Pancreas (tissue), 10 donors: ENCODE measurements around the gene RGS17. TPM values are rescaled to one million over a fixed set of nuclear protein-coding genes. Genes with fewer than 3 reads are reported as not detected.
A peak's percentile ranks its signal among the peaks of the same experiment; 100 is the strongest.

Experiments used
- ATAC-seq, 4 donors: fragments of 200-7000 bp; cut with Tn5 transposase; one replicate each; pipeline versions ENCODE4 v1.8.0 to v1.9.1; 2020; ENCODE audit warnings: mild to moderate bottlenecking in 4 of 4, moderate library complexity in 4 of 4
- DNase-seq, 6 donors: peaks; one replicate each; pipeline ENCODE4 v3.0.0-alpha.2; 2020
- FAIRE-seq: peaks from 2 replicates; lab custom pipeline; 2012; peaks lifted over from hg19 to GRCh38; lab: Jason Lieb, UNC
- H3K27ac ChIP-seq, 4 donors: fragments of 200-600 bp; sonication (generic); 1 replicate in 3 of 4; 2 replicates in 1 of 4; pipeline versions ENCODE4 v1.5.0 to v1.8.0; 2020
- H3K27me3 ChIP-seq, 4 donors: fragments of 200-600 bp; one replicate each; pipeline ENCODE4 v1.8.0; 2021
- H3K36me3 ChIP-seq, 3 donors: fragments of 200-600 bp; sonication (generic) in 1 of 3; one replicate each; pipeline versions ENCODE4 v1.5.0 to v1.8.0; 2020 to 2021
- H3K4me1 ChIP-seq, 3 donors: fragments of 200-600 bp; one replicate each; pipeline ENCODE4 v1.8.0; 2021
- H3K4me3 ChIP-seq, 4 donors: fragments of 200-600 bp; sonication (generic) in 2 of 4; one replicate each; pipeline versions ENCODE4 v1.5.0 to v1.8.0; 2020 to 2021
- H3K9me3 ChIP-seq, 4 donors: fragments of 200-600 bp; one replicate each; pipeline ENCODE4 v1.8.0; 2021
- CTCF ChIP-seq, 4 donors: fragments of 200-600 bp; sonication (generic) in 3 of 4; IDR thresholded peaks; one replicate each; pipeline versions ENCODE4 v1.5.0 to v1.8.0; 2021; ENCODE audit warnings: antibody characterized with exemption in 4 of 4
- WGBS, 2 donors: extraction: QIAGEN DNeasy Blood & Tissue Kit; methylation state at CpG; one replicate each; pipeline ENCODE4 v1.1.7; 2013; 5-methylcytosine and 5-hydroxymethylcytosine counted together
- intact Hi-C, 3 donors: fragments of 100-400 bp; cut with DNase I; formaldehyde crosslinking; loops; one replicate each; pipeline versions ENCODE4 v1.11.1 to v1.14.2; 2022
- polyA plus RNA-seq, 2 donors: library from polyadenylated mRNA; stranded (reverse); fragments of 200-250 nt; gene quantifications; one replicate each; pipeline ENCODE4 v1.2.3, GENCODE V29; 2013
- total RNA-seq, 6 donors: library from RNA; stranded (reverse); fragmentation: NEBNext Ultra II Directional in 4 of 6; extraction: Animal tissue kit (Norgen Biotek cat#: 25700) in 4 of 6; gene quantifications; one replicate each; pipeline versions ENCODE4 v1.2.1 to v1.2.4, GENCODE V29; 2021 to 2023
- donor health status: healthy with polysubstance abuse.
- donor health status: DM: no; HTN: no; CAD: no; lungs with moderate emphysema.
- donor health status: DM: no; HTN: no; CAD: no.
- donor health status: control.
- donor health status: control.
- donor health status: Bipolar disorder and iron deficiency.
- donor health status: DM: yes; HTN: yes; CAD: no.
- donor health status: DM: no; HTN: no; CAD: no.
- donor health status: DM: no; HTN: no; CAD: no.
- donor health status: DM: yes; HTN: yes; CAD: no.

The RGS17 gene
- total and polyA plus RNA-seq, 8 donors: 0.39 to 3.7 (median 1.1) TPM

DNA sequence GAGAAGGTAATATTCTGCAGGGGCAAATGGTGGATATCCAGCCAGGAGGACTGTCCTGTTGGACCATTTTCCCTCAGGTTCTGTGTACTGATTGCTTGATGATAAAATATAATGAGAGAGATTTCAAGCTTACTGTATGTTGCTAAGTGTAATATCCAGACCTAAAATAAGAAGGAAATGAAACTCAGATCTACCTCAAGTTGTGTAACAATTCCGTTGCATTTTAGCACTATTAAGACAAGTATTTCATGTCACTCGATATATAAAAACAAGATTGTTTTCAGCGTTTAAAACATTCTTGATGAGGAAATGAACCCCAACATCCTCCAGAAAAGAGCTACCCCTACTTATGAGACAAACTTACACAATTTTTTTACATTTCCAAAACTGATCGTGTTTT lies 57.2 kb downstream of the RGS17 start:
- ATAC-seq (no peak), DNase-seq (no peak), FAIRE-seq (no peak)
- WGBS, 2 donors: 73 to 81% methylated on average over 4 of the region's 4 CpGs
- Histone ChIP-seq H3K4me1 (no peaks in the 10 kb centered on the region), H3K36me3 (no peaks in the 10 kb centered on the region), H3K4me3 (no peak overlapping the region), H3K27me3 (no peaks in the 10 kb centered on the region), H3K9me3 (no peaks in the 10 kb centered on the region), H3K27ac (no peak overlapping the region)
- TF ChIP-seq CTCF (IDR thresholded peaks at IDR 0.05): no peak
- intact Hi-C loops: no loop called here

GRCh38 chr6:153070756-153071155 lies 60.3 kb downstream of the RGS17 start:
- TF ChIP-seq CTCF (IDR thresholded peaks at IDR 0.05): no peak
- Histone ChIP-seq H3K4me3 (no peak overlapping the region), H3K4me1 (no peaks in the 10 kb centered on the region), H3K9me3 (no peaks in the 10 kb centered on the region), H3K27me3 (no peaks in the 10 kb centered on the region), H3K27ac (no peak overlapping the region), H3K36me3 (no peaks in the 10 kb centered on the region)
- FAIRE-seq (peak; percentile 69), DNase-seq (no peak), ATAC-seq (no peak)
- WGBS, 2 donors: 86 to 91% methylated on average over 7 of the region's 7 CpGs
- intact Hi-C loops: no loop called here

DNA sequence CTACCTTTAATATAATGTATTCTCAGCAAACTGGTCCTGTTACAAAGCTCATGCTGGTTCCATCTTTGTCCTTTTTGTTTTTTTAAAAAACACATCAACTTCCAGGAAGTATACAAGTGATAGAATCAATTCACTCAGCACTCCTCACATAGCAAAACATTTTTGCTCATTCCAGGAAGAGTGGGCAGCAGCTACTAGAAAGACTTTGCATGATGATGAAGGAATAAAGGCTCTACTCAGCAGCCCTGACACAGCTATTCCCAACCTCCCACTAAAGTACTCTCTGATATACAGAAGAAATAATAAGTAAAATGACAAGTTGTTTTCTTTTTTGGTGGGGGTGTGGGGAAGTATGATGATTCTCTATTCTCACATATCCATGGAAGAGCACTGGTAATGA lies 61.2 kb downstream of the RGS17 start:
- H3K27me3 ChIP-seq: no peaks in the 10 kb centered on the region
- H3K36me3 ChIP-seq: no peaks in the 10 kb centered on the region
- intact Hi-C loops: no loop called here

DNA sequence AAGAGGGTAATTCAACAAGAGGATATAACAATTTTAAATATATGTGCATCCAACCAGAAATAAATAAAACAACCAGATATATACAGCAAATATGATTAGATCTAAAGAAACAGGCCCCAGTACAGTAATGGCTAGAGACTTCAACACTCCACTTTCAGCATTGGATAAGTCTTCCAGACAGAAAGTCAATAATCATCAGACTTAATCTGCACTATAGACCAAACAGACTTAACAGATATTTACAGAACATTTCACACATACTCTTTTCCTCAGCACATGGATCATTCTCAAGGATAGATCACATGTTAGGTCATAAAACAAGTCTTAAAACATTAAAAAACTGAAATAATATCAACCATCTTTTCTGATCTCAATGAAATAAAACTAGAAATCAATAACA lies 65.9 kb downstream of the RGS17 start:
- no peak for DNase-seq
- H3K4me1 ChIP-seq: peaks cover 0 to 12% (median 0%) of the 10 kb centered on the region in 3 donors

More for the DNA sequence above, 61.2 kb downstream of the RGS17 start:
- DNase-seq (no peak), FAIRE-seq (no peak), ATAC-seq (no peak)
- H3K27ac ChIP-seq: no peak overlapping the region
- no peak for TF ChIP-seq CTCF (IDR thresholded peaks at IDR 0.05)
- peaks cover 0 to 7% (median 0%) of the 10 kb centered on the region in 3 donors for H3K4me1 ChIP-seq
- H3K9me3 ChIP-seq: no peaks in the 10 kb centered on the region
- H3K4me3 ChIP-seq: no peak overlapping the region

GRCh38 chr6:153063936-153064335 lies 67.1 kb downstream of the RGS17 start:
- Histone ChIP-seq H3K27ac (no peak overlapping the region), H3K9me3 (no peaks in the 10 kb centered on the region), H3K27me3 (no peaks in the 10 kb centered on the region), H3K4me3 (no peak overlapping the region), H3K36me3 (no peaks in the 10 kb centered on the region), H3K4me1 (peaks cover 0 to 12% (median 6%) of the 10 kb centered on the region in 3 donors)
- intact Hi-C loops: no loop called here
- ATAC-seq (peak in 3 of 4 donors; percentile 61 to 69 (median 62)), FAIRE-seq (no peak), DNase-seq (no peak)
- TF ChIP-seq CTCF (IDR thresholded peaks at IDR 0.05): no peak

More for the DNA sequence above, 65.9 kb downstream of the RGS17 start:
- ATAC-seq (peak; percentile 47 to 81 (median 77)), FAIRE-seq (no peak)
- Histone ChIP-seq H3K36me3 (no peaks in the 10 kb centered on the region), H3K27ac (no peak overlapping the region), H3K9me3 (no peaks in the 10 kb centered on the region), H3K27me3 (no peaks in the 10 kb centered on the region), H3K4me3 (no peak overlapping the region)
- intact Hi-C loops: no loop called here
- no peak for TF ChIP-seq CTCF (IDR thresholded peaks at IDR 0.05)
